IPS-11a (cell line): Measurements from ENCODE around the gene MED4.

ENCODE experiments used
- H3K4me3 ChIP-seq: one replicate; pipeline ENCODE4 v1.5.1; 2013; ENCODE audit warnings: low read depth, low read length, control low read depth

The MED4 gene

GRCh38 chr13:48038761-48039160, 56.1 kb downstream of the MED4 start:
- H3K4me3 ChIP-seq, result peak overlapping the region; percentile 83

- peak within 1 kb of the TSS; percentile 83 for H3K4me3 ChIP-seq
Measured at GRCh38 chr13:48037346-48038173, 57.3 kb downstream of the MED4 start, which contains the start of gene NUDT15. TSS of gene NUDT15 (plus strand) at chr13:48037726. CDS start at chr13:48037747, 21 bp downstream.

DNA sequence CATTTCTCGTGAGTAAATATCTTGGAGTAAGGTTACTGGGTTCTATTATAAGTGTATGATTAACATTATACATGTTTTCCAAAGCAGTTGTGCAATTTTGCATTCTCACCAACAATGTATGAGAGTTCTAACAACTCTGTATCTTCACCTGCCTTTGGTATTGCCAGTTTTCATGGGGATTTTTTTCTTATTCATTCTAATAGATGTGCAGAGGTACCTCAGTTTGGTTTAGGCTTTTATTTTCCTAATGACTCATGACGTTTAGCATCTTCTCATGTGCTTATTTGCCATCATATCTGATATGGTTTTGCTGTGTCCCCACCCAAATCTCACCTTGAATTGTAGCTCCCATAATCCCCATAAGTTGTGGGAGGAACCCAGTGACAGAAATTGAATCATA, 65.0 kb downstream of the MED4 start:
- H3K4me3 ChIP-seq, result no peak overlapping the region

DNA sequence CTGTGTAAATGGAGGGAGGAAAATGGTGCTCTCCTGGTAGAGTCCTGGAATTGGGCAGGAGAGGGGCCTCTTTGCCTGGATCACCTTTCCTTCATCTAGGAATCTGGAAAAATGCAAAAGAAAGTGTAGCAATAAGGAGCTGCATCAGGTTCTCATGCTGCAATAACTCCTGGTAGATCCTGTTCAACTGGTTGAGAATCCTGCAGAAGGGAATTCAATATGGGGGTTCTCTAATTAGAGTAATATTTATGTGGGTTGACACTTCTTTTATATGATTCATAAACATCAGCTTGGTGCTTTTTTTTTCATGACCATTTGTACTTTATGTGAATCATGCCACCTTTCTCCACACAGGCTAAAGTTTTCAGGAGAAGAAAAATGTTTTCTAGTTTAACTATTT, 66.8 kb downstream of the MED4 start:
- no peak overlapping the region for H3K4me3 ChIP-seq
